Measurements from ENCODE around the gene EFCAB5. TPM values are rescaled to one million over a fixed set of nuclear protein-coding genes. Genes with fewer than 3 reads are reported as not detected.
"Not testable (repeated sequence)": the region's sequence is repeated elsewhere in the genome, so short reads cannot be mapped to it uniquely, and the experiment has no call there.

Gene EFCAB5

DNA sequence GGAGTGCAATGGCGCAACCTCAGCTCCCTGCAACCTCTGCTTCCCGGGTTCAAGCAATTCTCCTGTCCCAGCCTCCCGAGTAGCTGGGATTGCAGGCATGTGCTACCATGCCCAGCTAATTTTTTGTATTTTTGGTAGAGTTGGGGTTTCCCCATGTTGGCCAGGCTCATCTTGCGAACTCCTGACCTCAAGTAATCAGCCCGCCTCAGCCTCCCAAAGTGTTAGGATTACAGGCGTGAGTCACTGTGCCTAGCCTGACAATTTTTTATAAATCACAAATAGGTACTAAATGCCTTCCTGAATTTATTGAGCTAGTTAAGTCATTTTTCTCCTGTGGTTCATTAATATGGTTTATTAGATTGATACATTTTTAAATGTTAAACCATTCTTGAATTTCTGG is 206.4 kb downstream of the EFCAB5 start:
- H3K27me3 ChIP-seq (ENCODE audit: control insufficient read depth, insufficient read depth, low read length); H3K4me3 ChIP-seq (ENCODE audit: low read length); H3K4me1 ChIP-seq (ENCODE audit: control insufficient read depth, insufficient read depth, low read length); H3K4me2 ChIP-seq (ENCODE audit: low read length); H3K36me3 ChIP-seq (ENCODE audit: insufficient read depth, low read length); H3K9ac ChIP-seq (ENCODE audit: low read depth, low read length); H3K9me3 ChIP-seq (replicated peaks; ENCODE audit: low read length): not testable (repeated sequence)

DNA sequence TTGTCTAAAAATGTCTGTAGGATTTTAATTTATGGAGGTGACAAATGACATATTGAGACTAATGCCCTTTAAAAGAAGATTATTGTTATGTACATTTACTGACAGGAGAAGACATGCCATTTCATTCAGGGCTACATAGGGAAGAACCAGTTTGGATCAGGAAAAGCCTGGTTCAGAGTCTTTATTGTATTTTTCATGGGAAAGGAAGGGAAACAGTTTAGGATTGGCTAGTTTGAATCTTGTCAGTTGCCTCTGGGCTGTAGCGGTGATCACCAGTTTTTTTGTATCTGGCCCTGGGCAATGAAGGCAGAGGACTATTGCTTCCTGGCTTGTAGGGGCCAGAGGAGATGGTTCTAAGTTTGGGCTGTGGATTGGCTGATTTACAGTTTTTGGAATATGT is 206.9 kb downstream of the EFCAB5 start:
- Histone ChIP-seq H3K4me2 (ENCODE audit: low read length) (no peak overlapping the region), H3K9me3 (replicated peaks; ENCODE audit: low read length) (no peaks in the 10 kb centered on the region), H3K9ac (ENCODE audit: low read depth, low read length) (no peak overlapping the region), H3K4me3 (ENCODE audit: low read length) (no peak overlapping the region), H3K27me3 (ENCODE audit: control insufficient read depth, insufficient read depth, low read length) (no peaks in the 10 kb centered on the region), H3K36me3 (ENCODE audit: insufficient read depth, low read length) (peaks cover 4% of the 10 kb centered on the region), H3K4me1 (ENCODE audit: control insufficient read depth, insufficient read depth, low read length) (no peaks in the 10 kb centered on the region)

DNA sequence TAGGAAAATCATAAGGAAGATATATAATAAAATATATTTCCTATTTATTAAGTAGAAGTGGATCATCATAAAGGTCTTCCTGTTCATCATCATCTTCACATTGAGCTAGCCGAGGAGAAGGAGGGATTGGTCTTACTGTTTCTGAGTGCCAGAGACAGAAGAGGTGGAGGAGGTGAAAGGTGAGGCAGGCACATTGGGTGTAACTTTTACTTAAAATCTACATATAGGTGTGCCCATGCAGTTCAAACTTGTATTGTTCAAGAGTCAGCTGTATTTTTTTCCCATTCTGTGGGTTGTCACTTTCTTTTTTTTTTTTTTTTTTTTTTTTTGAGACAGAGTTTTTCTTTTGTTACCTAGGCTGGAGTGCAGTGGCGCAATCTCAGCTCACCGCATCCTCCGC is 210.0 kb downstream of the EFCAB5 start:
- Histone ChIP-seq H3K4me2 (ENCODE audit: low read length) (no peak overlapping the region), H3K9me3 (replicated peaks; ENCODE audit: low read length) (no peaks in the 10 kb centered on the region), H3K36me3 (ENCODE audit: insufficient read depth, low read length) (no peaks in the 10 kb centered on the region), H3K4me1 (ENCODE audit: control insufficient read depth, insufficient read depth, low read length) (no peaks in the 10 kb centered on the region), H3K9ac (ENCODE audit: low read depth, low read length) (no peak overlapping the region), H3K4me3 (ENCODE audit: low read length) (no peak overlapping the region), H3K27me3 (ENCODE audit: control insufficient read depth, insufficient read depth, low read length) (no peaks in the 10 kb centered on the region)

DNA sequence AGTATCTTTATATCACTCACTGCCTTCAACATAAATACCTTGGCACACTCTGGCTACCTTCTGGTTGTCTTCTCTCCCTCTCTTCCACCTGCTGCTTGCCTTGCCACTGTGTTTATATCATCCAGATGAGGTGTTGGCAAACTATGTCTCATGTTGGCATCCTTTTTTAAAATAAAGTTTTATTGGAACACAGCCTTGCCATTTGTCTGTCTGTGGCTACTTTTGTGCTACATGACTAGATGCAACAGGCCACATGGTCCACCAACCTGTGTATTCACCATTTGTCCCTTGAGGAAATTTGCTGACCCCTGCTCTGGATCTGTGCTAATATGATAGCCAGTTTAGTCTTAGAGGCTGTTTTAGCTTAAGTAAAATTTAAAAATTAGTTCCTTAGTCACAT is 212.0 kb downstream of the EFCAB5 start:
- no peaks in the 10 kb centered on the region for H3K27me3 ChIP-seq (ENCODE audit: control insufficient read depth, insufficient read depth, low read length)
- no peaks in the 10 kb centered on the region for H3K9me3 ChIP-seq (replicated peaks; ENCODE audit: low read length)
- H3K4me3 ChIP-seq (ENCODE audit: low read length) = no peak overlapping the region
- H3K4me2 ChIP-seq (ENCODE audit: low read length) = no peak overlapping the region
- peaks cover 4% of the 10 kb centered on the region for H3K36me3 ChIP-seq (ENCODE audit: insufficient read depth, low read length)
- no peaks in the 10 kb centered on the region for H3K4me1 ChIP-seq (ENCODE audit: control insufficient read depth, insufficient read depth, low read length)
- no peak overlapping the region for H3K9ac ChIP-seq (ENCODE audit: low read depth, low read length)

DNA sequence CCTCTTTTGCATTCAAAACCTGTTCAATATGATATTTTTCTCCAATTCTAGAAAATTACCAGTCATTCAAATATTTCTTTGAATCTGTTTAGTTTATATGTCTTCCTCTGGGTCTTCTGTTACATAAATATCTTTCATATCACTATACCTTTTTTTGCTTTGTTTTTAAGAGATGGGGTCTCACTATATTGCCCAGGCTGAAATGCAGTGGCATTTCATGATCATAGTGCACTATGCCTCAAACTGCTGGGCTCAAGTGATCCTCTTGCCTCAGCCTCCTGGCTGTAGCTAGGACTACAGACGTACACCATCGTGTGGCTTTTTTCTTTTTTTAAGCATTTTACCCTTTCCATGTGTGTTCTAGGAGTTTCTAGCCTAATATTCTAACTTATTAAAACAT is 214.0 kb downstream of the EFCAB5 start:
- Histone ChIP-seq H3K36me3 (ENCODE audit: insufficient read depth, low read length) (peaks cover 10% of the 10 kb centered on the region), H3K9ac (ENCODE audit: low read depth, low read length) (no peak overlapping the region), H3K4me2 (ENCODE audit: low read length) (no peak overlapping the region), H3K27me3 (ENCODE audit: control insufficient read depth, insufficient read depth, low read length) (no peaks in the 10 kb centered on the region), H3K9me3 (replicated peaks; ENCODE audit: low read length) (no peaks in the 10 kb centered on the region), H3K4me1 (ENCODE audit: control insufficient read depth, insufficient read depth, low read length) (no peaks in the 10 kb centered on the region), H3K4me3 (ENCODE audit: low read length) (no peak overlapping the region)

Small RNA genes lying within 50 kb of the gene (small RNA-seq; reads per million reads assigned to genes)
- gene AC104984.5 (not detected), gene RNY4P13 (not detected)
